K562 (cell line): ENCODE measurements around the gene TAS1R3. TPM values are rescaled to one million over a fixed set of nuclear protein-coding genes. Genes with fewer than 3 reads are reported as not detected.

Source experiments
- ATAC-seq: fragments of 200-7000 bp; cut with Tn5 transposase; 3 replicates; pipeline ENCODE4 v1.9.1; 2020; ENCODE audit warnings: moderate library complexity
- BruUV-seq: library from RNA; stranded (reverse); fragments of 400-500 nt; replicated peaks from 2 replicates; lab custom pipeline; 2021; lab: Mats Ljungman, UMichigan
- CTCF ChIA-PET: fragments of 300-600 bp; formaldehyde crosslinking; extraction: SDS; loops from one replicate; lab custom pipeline; 2021; ENCODE audit warnings: low intra/inter-chr PET ratio; lab: Yijun Ruan, JAX
- POLR2A ChIA-PET: fragments of 300-600, 350-650 bp; sonication (Branson Sonifier 250); formaldehyde crosslinking; extraction: SDS; loops from one replicate; lab custom pipeline; 2021; ENCODE audit warnings: antibody characterized with exemption, inconsistent platforms; lab: Yijun Ruan, JAX
- DNase-seq, 4 experiments: peaks; one replicate each; pipeline versions ENCODE4 v3.0.0 to v3.0.0-alpha.2; 2011 to 2018; ENCODE audit warnings: low spot score in 3 of 4, mixed read lengths in 3 of 4; ENCODE audit errors: extremely low read depth in 1 of 4
- FAIRE-seq: peaks from 2 replicates; lab custom pipeline; 2011; peaks lifted over from hg19 to GRCh38; lab: Jason Lieb, UNC
- H2AFZ ChIP-seq: 2 replicates; pipeline ENCODE4 v1.6.0; 2011; ENCODE audit warnings: low read depth, low read length, control low read depth, inconsistent platforms
- H3K27ac ChIP-seq: fragments of 200-600 bp; 3 replicates; pipeline ENCODE4 v1.8.0; 2011; ENCODE audit warnings: low read depth, mild to moderate bottlenecking, control low read depth, inconsistent platforms, low read length, moderate library complexity, mixed read lengths; ENCODE audit errors: extremely low read depth
- H3K27me3 ChIP-seq, 2 experiments: fragments of 300-600 bp in 1 of 2; 2 replicates in 1 of 2; 3 replicates in 1 of 2; pipeline versions ENCODE4 v1.6.0 to v1.8.0; 2011; ENCODE audit warnings: inconsistent platforms in 2 of 2, low read length in 2 of 2, mild to moderate bottlenecking in 1 of 2, mixed read lengths in 1 of 2, moderate library complexity in 1 of 2; ENCODE audit not compliant: control insufficient read depth in 2 of 2, insufficient read depth in 2 of 2
- H3K36me3 ChIP-seq: fragments of 300-600 bp; 3 replicates; pipeline ENCODE4 v1.8.0; 2011; ENCODE audit warnings: mild to moderate bottlenecking, low read length, inconsistent platforms; ENCODE audit not compliant: control insufficient read depth, insufficient read depth
- H3K4me1 ChIP-seq, 2 experiments: fragments of 200-600 bp in 1 of 2; replicated peaks in 1 of 2; 2 replicates in 1 of 2; 3 replicates in 1 of 2; pipeline versions ENCODE4 v1.5.1 to v1.8.0; 2011; ENCODE audit warnings: inconsistent platforms in 2 of 2, low read length in 2 of 2, mild to moderate bottlenecking in 1 of 2, mixed read lengths in 1 of 2, moderate library complexity in 1 of 2; ENCODE audit not compliant: control insufficient read depth in 2 of 2, insufficient read depth in 2 of 2
- H3K4me2 ChIP-seq: 2 replicates; pipeline ENCODE4 v1.6.1; 2011; ENCODE audit warnings: low read length, control low read depth, inconsistent platforms, mixed read lengths; ENCODE audit not compliant: insufficient read depth
- H3K4me3 ChIP-seq: fragments of 200-600 bp; sonication (generic), shearing (Covaris generic); 2 replicates; pipeline ENCODE4 v1.5.1; 2016; ENCODE audit warnings: control low read depth, inconsistent platforms
- H3K79me2 ChIP-seq: fragments of 200-600 bp; 3 replicates; pipeline ENCODE4 v1.8.0; 2011; ENCODE audit warnings: low read length, inconsistent platforms; ENCODE audit not compliant: control insufficient read depth, insufficient read depth
- H3K9ac ChIP-seq, 2 experiments: 2 replicates each; pipeline versions ENCODE4 v1.6.0 to v1.6.1; 2011; ENCODE audit warnings: low read depth in 2 of 2, low read length in 2 of 2, control low read depth in 1 of 2, inconsistent platforms in 1 of 2, mild to moderate bottlenecking in 1 of 2, mixed read lengths in 1 of 2; ENCODE audit not compliant: insufficient read depth in 1 of 2
- H3K9me1 ChIP-seq: one replicate; pipeline ENCODE4 v1.6.0; 2011; ENCODE audit warnings: inconsistent platforms, mild to moderate bottlenecking, low read length, moderate library complexity; ENCODE audit not compliant: control insufficient read depth, insufficient read depth
- H3K9me3 ChIP-seq: replicated peaks from 2 replicates; pipeline ENCODE4 v1.5.1; 2011; ENCODE audit warnings: low read depth, low read length, inconsistent platforms; ENCODE audit not compliant: control insufficient read depth, insufficient read depth
- H4K20me1 ChIP-seq: replicated peaks from 2 replicates; pipeline ENCODE4 v1.6.1; 2011; ENCODE audit warnings: low read length, inconsistent platforms, mixed read lengths; ENCODE audit not compliant: control insufficient read depth, insufficient read depth
- ATF7 ChIP-seq: fragments of 450-650 bp; IDR thresholded peaks from 2 replicates; pipeline ENCODE4 v1.7.1; 2014; ENCODE audit warnings: mild to moderate bottlenecking, moderate library complexity
- CTCF ChIP-seq, 3 experiments: IDR thresholded peaks in 2 of 3; conservative IDR thresholded peaks in 1 of 3; 2 replicates each; pipeline ENCODE4 v1.5.1; 2011 to 2012; ENCODE audit warnings: low read length in 3 of 3, mild to moderate bottlenecking in 3 of 3, control low read depth in 2 of 3, improper control_type of control experiment in 1 of 3, inconsistent platforms in 1 of 3, low read depth in 1 of 3, mixed read lengths in 1 of 3, moderate library complexity in 1 of 3; ENCODE audit not compliant: insufficient read depth in 2 of 3
- NCOR1 ChIP-seq: fragments of 450-650 bp; IDR thresholded peaks from 2 replicates; pipeline ENCODE4 v1.6.1; 2016; ENCODE audit warnings: mild to moderate bottlenecking, moderate library complexity
- PHF8 ChIP-seq: fragments of 200-600 bp; sonication (generic); IDR thresholded peaks from 2 replicates; pipeline ENCODE4 v1.6.1; 2012; ENCODE audit warnings: mixed run types, mild to moderate bottlenecking, inconsistent platforms, low read length, moderate library complexity, borderline replicate concordance
- POLR2A ChIP-seq: fragments of 450-650 bp; conservative IDR thresholded peaks from 2 replicates; pipeline ENCODE4 v1.6.1; 2016
- POLR2G ChIP-seq: fragments of 200-400 bp; formaldehyde crosslinking; IDR thresholded peaks from 2 replicates; pipeline ENCODE4 v1.6.1; 2017; ENCODE audit warnings: low read depth, mild to moderate bottlenecking, antibody characterized with exemption, low read length, moderate library complexity
- RAD21 ChIP-seq, 2 experiments: fragments of 250-450 bp in 1 of 2; fragments of 450-650 bp in 1 of 2; sonication (Bioruptor Pico) in 1 of 2; formaldehyde crosslinking in 1 of 2; IDR thresholded peaks in 1 of 2; conservative IDR thresholded peaks in 1 of 2; 2 replicates each; pipeline versions ENCODE4 v1.4.0 to v1.8.0; 2020 to 2022; ENCODE audit warnings: mild to moderate bottlenecking in 2 of 2, moderate library complexity in 1 of 2
- WGBS: fragments of 100-300 bp; shearing (Covaris generic); methylation state at CpG from one replicate; pipeline ENCODE4 v1.1.6; 2016; ENCODE audit warnings: low coverage, mixed read lengths; ENCODE audit not compliant: insufficient coverage; ENCODE audit errors: missing lambda C conversion rate; 5-methylcytosine and 5-hydroxymethylcytosine counted together
- in situ Hi-C: fragments of 300-500 bp; cut with MboI; formaldehyde crosslinking; loops from 4 replicates; pipeline ENCODE4 v1.15.0; 2018; ENCODE audit warnings: inconsistent platforms, mixed read lengths
- intact Hi-C: fragments of 100-400 bp; cut with micrococcal nuclease; formaldehyde crosslinking; loops from 2 replicates; pipeline ENCODE4 v1.14.2; 2022
- polyA plus RNA-seq, 8 experiments: library from polyadenylated mRNA; depleted of rRNA in 4 of 8; stranded (reverse) in 5 of 8; unstranded in 3 of 8; fragments of >200 nt; fragmentation: Nextera tagmentation in 2 of 8; fragmentation: Illumina TruSeq in 1 of 8; extraction: Ambion mirVana in 2 of 8; extraction: Trizol in 1 of 8; gene quantifications; 2 replicates each; pipeline versions ENCODE4 v1.2.1 to v1.2.3, GENCODE V29; 2011 to 2014; ENCODE audit warnings: inconsistent platforms in 1 of 8, missing spikeins in 1 of 8
- total RNA-seq, 7 experiments: library from RNA; depleted of rRNA in 6 of 7; stranded (reverse); fragments of >200 nt in 6 of 7; fragmentation: Illumina TruSeq in 2 of 7; extraction: Trizol in 2 of 7; gene quantifications; 2 replicates each; pipeline versions ENCODE4 v1.2.1 to v1.2.3, GENCODE V29; 2011 to 2021; ENCODE audit warnings: low replicate concordance in 1 of 7

Gene TAS1R3
- total and polyA plus RNA-seq, 9 of the 15 experiments (the other 6 are each of a cell fraction or from before 2014, with no cell fraction given), result 0.07 to 0.13 TPM; not detected in 7

GRCh38 chr1:1310109-1310385 is 21.0 kb upstream of the TAS1R3 start:
- Histone ChIP-seq H3K36me3 (peaks cover 60% of the 10 kb centered on the region), H3K9ac (peak overlapping the region in 1 of 2 experiments; percentile 97; a peak in 2 of 4 replicates), H3K27me3 (no peaks in the 10 kb centered on the region), H4K20me1 (peaks cover 16% of the 10 kb centered on the region), H3K9me3 (no peaks in the 10 kb centered on the region), H3K79me2 (peaks cover 53% of the 10 kb centered on the region), H3K9me1 (no peaks in the 10 kb centered on the region), H3K27ac (no peak overlapping the region), H3K4me2 (0 out of 2 replicates have a peak overlapping the region, but pooled peaks have one; percentile 88), H3K4me1 (peaks cover 30 to 97% of the 10 kb centered on the region in 2 experiments), H2AFZ (no peak overlapping the region), H3K4me3 (peak overlapping the region; percentile 94; the same call in 1 of the 2 replicates)
- DNase-seq (no peak), ATAC-seq (no peak), FAIRE-seq (no peak)
- intact Hi-C loops (no loop called here), in situ Hi-C loops (no loop called here)
- TF ChIP-seq CTCF (IDR thresholded peaks at IDR 0.05 in 2 of 3, conservative IDR thresholded peaks at IDR 0.05 in 1 of 3; ENCODE audit: insufficient read depth in 2 of 3, low read depth in 1 of 3, low read length in 3 of 3) (peak in 2 of 3 experiments; percentile 1 to 19; a peak in 1 of 6 replicates), PHF8 (no peak), NCOR1 (no peak), POLR2A (0 out of 2 replicates have a peak, but pooled peaks have one; percentile 3), RAD21 (CRISPR knock-in tag; conservative IDR thresholded peaks at IDR 0.05 in 1 of 2, IDR thresholded peaks at IDR 0.05 in 1 of 2) (0 out of 4 replicates have a peak, but pooled peaks of 1 of the 2 experiments have one; percentile 12), ATF7 (no peak), POLR2G (peak; percentile 31)
- POLR2A ChIA-PET, result interaction anchor here (0.7 to 3.5 kb wide), 4 partner anchors 10 to 127 kb away, joined by 3 to 30 read pairs (median 4); no protein-coding TSS in a partner anchor
- WGBS, result 83% methylated on average over 3 of the region's 3 CpGs
- CTCF ChIA-PET, result interaction anchor here (0.7 kb wide), 1 partner anchor 742 kb away, joined by 3 read pairs; no protein-coding TSS in a partner anchor
- no TSS peak for BruUV-seq
